SHP77 treated with DMSO at 0.1 percent for 48 hours (cell line): ENCODE data around the gene RNASE4.
"Not testable (repeated sequence)": the region's sequence is repeated elsewhere in the genome, so short reads cannot be mapped to it uniquely, and the experiment has no call there.

ENCODE experiments used
- DNase-seq: peaks from one replicate; lab custom pipeline; 2025; lab: John Stamatoyannopoulos, UW

Gene RNASE4

DNA sequence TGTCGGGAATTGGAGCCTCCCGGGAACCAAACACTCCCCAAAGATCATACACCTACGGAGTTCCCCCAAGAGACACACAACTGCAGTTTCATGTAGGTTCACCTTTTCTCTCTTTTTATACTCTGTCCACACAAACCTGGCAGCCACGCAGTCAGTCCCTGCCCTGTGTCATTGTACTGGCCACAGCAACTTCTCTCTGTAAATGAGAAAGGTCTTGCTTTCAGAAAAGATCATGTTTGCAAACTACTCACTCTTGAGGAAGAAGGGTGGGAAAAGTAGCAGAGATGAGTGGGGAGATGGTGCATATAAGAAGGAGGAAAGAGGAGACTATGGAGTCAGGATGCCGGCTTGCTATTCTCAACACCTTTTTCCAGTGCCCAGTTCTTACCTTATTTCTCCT is 14.6 kb downstream of the RNASE4 start:
- DNase-seq: no peak

DNA sequence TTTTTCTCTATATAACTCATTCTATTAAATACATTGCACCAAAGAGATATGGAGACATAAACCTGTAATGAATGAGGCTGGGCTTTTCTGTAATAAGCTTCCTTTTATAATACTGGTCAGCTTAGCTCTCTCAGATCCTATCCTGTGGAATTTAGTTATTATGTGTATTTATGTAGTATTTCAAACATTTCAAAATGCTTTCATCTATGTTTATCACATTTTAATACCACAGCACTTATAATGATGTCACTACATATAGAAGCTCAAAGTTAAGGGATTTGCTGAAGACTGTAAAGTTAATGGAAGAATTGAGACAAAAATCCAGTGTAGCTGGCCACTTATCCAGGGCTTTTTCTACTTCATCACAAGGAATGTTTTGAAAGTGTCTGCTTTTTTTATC is 15.6 kb downstream of the RNASE4 start:
- DNase-seq: no peak

DNA sequence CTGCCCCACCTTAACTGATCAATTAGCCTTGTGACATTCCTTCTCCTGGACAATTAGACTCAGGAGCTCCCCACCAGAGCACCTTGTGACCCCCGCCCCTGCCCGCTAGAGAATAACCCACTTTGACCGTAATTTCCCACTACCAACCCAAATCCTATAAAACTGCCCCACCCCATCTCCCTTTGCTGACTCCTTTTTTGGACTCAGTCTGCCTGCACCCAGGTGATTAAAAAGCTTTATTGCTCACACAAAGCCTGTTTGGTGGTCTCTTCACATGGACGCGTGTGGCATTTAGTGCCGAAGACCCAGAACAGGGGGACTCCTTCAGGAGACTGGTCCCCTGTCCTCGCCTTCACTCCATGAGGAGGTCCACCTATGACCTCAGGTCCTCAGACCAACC is 16.6 kb downstream of the RNASE4 start:
- DNase-seq: not testable (repeated sequence)

DNA sequence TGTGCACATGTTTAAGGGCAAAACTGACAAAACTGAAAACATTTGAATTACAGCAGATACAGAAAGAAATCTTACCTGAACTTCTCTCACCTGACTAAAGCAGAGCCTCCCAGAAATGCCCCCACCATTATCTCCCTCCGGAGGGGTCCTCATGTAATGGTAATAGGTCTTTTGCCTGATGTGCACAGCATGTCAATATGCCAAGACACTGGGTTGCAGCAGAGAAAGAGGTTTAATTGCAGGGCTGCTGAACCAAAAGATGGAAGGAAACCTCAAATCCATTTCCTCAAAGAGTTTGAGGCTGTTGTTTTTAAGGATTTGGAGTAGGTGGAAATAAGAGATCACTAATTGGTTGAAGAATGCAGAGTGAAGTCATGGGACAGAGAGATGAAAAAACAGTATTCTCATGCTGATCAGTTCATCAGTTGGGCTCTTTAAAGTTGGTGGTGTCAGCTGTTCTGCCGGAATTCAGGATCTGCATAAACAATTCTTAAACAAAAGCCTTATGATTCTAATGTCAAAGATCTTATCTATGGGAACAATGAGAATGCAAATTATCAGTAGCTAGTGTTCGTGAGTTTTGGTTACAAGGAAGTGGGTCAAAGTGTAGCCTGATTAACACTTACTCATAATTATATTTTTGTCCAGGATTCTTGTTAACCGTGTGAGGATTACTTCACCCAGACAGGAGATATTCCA is 22.4 kb downstream of the RNASE4 start:
- DNase-seq: no peak

DNA sequence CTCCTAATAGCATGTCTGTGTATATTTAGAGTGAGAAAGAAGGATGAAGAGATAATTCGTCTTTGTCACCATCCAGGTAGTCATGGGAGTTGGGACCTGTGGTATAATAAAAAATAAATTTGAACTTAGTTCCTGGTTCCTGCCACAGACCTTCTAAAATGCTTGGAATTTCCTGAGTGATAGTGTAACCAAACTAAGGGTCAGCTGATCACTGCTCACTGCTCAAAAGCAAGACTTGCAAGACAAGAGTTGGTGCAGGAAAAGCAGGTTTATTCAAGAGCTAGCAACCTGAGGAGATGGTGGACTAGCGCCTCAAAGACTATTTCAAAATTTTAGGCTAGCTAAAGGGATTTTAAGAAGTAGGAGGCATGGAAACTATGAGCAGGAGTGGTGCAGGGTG is 23.3 kb downstream of the RNASE4 start:
- no peak for DNase-seq

DNA sequence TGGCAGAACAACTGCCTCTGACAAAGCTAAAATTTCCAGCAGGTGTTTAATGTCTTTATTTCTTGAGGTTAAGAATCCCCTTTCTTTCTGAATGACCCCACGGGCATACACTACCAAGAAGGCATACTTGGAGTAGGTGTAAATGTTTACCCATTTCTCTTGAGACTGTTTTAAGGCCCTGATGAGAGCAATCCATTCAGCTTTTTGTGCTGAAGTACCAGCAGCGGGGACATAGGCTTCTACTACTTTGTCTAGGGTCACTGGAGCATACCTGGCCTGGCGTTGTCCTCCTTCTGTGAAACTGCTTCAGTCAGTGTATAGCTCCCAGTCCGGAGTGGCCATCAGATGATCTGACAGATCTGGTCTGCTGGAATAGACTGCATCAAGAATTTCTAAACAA is 26.9 kb downstream of the RNASE4 start:
- DNase-seq: no peak

DNA sequence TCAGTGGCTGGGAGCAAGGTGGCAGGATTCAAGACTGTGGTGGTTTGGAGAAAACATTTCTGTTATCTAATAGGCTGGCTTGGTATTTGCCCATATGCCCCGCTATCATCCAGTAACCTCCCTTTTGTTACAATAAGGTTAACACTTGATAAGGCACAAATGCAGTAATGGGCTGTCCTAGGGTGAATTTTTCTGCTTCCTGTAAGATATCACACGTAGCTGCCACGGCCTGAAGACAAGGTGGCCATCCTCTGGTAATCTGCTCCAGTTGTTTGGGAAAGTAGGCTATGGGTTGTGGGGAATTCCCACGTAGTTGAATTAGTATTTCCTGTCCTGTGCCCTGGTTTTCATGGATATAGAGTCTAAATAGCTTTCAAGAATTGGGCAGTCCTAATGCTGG is 27.3 kb downstream of the RNASE4 start:
- DNase-seq: no peak

DNA sequence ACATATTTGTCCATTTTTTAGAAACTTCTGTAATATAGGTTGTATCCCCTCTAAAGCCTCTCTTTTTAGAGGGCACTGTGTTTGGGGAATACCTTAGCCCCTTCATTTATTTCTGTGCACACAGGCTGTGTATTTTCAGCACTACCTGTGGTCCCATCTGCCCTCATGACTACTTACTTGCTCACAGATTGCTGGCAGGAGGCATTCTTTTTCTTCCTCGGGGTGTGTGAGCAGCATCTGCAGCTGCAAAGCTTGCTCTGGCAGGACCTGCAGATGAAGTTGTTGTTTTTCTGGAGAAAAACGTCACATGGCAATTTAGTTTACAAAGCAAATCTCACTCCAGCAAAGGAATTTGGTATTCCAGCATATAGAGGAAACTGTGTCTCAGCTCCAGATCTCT is 28.5 kb downstream of the RNASE4 start:
- DNase-seq: no peak

DNA sequence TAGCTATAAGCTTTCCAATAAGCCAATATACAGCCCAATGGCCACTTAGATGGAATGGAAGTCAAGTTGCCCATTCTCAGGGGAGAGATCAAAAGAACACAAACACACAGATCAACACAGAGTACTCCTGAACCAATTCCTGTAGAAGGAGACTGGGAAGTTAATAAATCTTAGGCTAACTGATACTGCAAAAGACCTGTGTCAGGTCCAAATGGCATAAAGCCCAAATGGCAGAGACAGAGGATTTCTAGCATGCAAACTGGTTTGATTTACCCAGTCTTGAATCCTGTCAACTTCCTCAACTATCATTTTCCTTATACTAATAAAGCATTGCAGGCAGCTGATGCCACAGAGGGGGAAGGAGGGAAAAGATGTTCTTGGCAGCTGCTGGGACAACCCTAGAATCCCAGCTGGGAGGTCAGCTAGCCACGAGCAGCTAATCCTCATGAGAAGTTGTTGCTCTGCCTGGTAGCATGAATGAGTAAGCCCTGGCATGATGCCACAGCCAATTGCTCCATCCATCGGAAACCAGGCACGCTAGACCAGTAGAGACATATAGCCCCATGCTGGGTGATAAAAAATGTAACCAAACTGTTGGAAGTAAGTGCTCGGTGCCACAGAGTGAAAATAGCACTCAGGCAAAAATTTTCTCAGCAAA is 30.4 kb downstream of the RNASE4 start:
- DNase-seq: no peak

DNA sequence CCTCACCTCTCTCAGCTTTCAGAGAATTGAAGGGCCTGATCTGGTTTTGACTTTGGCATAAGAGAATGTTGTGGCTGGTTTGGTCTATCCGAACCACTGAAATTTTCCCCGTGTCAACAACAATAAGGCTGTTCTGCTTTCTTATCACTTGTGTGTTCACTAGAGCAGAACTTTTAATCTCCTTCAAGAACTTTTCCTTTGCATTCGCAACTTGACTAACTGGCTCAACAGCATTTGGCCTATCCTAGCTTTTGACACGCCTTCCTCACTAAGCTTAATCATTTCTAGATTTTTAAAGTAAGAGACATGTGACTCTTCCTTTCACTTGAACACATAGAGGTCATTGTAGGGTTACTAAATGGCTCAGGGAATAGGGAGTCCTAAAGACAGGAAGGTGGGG is 35.4 kb downstream of the RNASE4 start:
- no peak for DNase-seq

DNA sequence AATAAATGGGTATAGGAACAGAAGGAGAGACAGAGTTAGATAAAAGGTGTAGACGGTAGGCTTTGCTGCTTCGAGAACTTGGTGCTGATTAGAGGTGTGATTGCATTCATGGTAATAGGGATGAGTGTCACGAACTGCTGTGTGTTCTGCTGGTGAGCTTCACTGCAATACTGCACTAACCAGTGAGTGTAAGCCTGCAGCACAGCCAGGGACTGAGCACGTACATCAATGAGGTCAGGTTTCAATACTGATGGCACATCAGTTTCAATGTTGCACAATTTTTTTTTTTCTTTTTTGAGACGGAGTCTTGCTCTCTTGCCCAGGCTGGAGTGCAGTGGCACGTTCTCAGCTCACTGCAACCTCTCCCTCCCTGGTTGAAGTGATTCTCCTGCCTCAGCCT is 36.4 kb downstream of the RNASE4 start:
- no peak for DNase-seq

DNA sequence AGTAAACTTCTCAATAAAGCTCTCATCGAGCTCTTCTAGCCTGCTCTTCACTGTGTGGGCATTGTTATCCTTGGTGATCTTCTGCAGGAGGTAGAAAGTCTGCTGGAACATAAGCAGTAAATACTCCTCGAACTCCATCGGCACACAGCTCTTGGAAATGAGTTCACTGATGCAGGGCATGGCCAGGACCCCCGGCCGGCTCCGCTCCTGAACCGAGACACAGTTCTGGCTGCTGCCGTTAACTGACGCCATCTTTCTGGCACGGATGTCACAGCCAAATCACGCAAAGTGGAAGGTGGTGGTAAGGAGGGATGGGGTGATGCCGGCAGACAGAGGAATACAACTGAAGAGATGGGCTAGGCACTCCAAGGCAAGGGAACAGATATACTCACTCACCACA is 37.7 kb downstream of the RNASE4 start:
- DNase-seq: no peak

DNA sequence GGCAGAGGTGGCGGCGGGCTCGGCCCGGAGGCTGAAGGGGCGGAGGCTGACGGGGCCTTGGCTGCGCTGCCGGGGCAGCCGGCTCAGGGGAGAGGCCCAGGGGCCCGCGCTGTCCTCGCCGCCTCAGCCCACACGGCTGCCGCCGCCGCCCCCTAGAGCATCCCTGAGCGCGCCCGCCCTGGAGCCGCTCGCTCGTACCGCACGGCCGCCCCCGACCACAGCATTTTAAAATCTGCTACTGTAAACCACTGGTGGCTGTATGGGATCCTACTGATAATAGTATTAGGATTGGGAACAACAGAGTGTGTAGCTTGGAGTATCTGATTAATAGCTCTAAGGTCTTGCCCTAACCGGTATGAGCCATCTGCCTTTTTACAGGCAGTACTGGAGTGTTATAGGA is 39.1 kb downstream of the RNASE4 start:
- no peak for DNase-seq

DNA sequence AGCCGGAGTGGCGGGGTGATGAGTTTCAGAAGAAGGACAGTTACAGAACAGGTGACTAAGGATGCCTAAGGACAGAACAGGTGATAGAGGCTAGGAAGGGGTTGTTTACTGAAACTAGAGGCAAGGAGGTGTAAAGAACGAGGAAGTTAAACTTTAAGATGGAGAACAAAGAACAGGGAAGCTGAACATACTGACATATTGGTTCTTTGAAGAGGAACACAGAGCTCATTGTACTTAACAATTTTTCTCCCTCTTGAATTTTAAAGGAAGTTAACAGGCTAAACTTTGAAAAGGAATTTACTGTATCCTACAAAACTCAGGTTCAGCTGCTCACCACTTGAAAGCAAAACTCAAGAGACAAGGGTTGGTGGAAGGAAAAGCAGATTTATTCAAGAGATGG is 41.8 kb downstream of the RNASE4 start:
- not testable (repeated sequence) for DNase-seq

DNA sequence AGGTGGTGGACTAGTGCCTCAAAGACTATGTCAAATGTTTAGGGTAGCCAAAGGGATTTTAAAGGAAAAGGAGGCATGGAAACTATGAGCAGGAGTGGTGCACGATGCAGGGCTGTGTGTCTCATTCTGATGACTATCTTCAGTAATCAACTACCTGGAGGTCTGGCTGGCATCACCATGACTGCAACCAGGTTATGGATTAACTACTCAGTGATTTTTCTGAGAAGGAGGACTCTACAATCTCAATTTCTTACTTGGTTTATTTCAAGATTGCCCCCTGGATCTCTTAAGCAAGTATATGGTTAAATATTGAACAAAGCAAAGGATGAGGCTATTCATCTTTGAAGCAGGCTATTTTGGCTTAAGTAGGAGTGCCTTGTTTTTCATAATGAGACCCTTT is 42.2 kb downstream of the RNASE4 start:
- DNase-seq: no peak

DNA sequence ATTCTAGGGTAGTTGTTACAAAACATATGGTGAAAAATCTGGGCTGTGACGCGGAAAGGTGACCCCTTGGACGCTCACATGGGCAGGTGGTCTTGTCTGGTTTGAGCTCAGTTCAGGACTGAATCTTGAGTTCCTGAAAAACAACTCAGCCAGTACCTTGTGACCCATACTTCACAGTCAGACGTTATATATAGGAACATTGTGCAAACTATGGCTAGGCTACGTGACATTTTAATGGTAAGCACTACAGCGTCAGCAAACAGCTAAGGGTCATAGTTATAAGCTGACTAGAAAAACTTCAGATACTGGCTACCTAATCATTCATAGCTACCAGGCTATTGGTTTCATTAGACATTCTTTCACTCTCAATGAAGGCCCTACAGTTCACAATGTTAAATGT is 46.5 kb downstream of the RNASE4 start:
- DNase-seq: no peak

DNA sequence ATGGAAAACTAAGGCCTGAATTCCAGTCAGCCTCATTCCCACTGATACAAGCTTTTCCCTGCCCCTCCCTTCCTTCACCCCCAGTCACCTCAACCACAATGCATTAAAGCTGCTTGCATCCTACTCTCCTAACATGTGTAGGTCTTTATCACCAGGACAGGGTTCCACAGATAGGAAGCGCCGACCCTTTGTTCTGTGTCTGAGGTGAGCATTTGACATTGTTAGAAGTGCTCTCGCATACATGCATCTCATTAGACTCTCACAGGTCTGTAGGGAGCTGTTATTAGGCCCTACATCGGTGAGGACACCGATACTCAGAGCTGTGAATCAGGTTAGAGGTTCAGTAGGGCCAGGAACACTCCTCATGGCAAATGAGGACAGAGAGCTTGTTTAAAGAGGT is 48.1 kb downstream of the RNASE4 start:
- DNase-seq: no peak

DNA sequence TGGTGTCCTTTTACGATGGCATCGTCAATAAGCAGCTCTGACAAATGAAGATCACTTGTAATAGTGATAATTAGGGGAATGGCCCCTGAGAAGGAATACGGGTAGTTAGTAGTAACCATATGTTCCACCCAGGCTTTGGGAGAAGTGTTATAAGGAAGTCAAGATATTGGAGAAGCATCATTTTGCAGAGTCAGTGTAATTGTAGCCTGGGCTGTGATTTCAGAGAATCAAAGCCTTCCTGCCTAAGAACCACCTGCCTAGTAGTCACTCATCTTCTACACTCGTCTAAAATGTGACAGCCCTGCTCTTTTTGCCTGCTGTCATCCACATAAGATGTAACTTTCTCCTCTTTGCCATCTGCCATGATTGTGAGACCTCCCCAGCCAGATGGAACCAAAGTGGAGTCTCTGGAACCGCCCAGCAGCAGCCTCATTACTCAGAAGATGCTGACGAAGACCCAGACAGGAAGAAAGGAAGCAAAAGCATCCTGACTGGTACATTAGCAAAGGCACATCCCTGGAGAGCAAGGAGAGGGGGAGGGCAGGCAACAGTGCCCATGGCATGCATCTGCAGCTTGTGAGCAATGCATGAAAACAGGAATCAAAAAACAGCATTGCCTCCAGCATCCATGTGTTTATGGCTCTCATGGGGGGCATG is 48.7 kb downstream of the RNASE4 start:
- no peak for DNase-seq

DNA sequence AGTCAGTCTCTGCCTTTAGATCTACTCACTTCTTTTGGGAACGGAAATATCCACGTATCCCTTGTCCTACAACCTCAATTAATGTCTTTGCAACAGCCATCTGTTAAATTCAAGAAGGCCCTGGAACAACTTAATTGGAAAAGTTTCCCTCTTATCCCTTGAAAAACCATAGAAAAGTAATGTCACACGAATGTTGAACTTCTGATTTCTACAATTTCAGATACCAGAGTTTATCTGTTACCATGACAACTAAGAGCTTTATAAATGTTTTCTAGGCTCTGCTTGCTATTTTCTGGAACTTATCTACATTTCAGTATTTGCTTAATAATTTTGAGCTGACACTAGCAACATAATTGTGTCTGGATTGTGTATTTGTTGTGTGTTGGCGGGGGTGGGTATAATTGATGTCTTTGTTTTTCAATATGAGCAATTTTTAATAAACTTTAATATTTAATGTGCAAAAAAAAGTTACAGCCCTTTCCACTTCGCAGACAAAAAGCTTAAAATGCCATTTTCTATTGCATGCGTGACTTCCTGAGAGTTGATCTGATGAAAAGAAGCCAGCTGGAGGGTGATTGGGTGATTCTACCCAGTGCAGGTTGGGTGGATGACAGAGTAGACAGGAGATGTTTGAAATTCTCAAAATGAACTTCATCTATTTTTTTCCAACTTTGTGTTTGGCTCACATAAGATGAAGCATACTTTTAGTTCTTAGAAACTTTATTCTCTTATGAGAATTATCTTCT is 49.5 kb downstream of the RNASE4 start:
- DNase-seq: no peak

DNA sequence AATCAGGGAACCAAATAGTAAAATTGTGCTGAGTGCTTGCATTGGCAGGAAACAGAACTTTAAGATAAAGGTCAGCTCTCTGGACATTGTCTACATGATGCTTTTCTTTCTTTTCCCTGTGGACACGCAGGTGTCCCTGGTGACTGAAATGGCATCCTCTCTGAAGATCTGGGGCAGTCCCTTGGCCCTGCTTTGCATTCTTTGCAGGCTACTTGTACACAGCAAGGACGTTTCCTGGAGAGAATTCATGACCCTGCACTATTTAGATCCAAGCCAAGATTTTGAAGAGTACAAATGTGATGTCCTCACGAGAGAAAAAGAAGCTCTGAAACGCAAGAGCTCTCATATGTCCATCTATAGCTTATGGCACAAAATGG is 50.1 kb downstream of the RNASE4 start:
- no peak for DNase-seq

DNA sequence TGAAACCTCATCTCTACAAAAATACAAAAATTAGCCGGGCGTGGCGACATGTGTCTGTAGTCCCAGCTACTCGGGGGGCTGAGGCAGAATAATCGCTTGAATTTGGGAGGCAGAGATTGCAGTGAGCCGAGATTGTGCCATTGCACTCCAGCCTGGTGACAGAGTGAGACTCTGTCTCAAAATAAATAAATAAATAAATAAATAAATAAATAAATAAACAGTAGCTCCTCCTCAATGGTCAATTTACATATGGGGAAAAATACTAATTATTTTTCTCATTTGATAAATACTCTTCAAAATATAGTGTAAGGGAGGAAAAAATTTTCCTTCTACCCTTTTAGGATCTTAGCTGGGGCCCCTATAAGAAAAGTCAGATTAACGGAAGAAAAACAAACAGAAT is 53.9 kb downstream of the RNASE4 start:
- DNase-seq: not testable (repeated sequence)

DNA sequence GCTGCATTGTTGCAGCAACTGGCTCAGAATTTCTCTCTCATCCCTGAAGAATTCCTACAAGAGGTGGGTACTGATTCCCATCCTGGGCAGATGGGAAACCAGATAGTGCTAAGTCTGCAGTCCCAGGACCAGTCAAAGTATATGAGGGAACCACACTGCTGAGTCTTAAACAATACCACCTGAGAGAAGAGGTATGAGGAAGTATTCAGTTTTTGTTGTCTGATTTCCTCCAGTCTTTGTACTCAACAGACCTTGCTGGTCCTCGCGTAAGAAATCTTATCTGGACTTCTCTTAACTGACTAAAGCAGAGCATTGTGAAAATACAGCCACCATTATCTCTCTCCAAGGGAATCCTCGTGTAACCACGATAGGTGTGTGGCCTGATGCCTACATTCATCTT is 57.8 kb downstream of the RNASE4 start:
- no peak for DNase-seq

DNA sequence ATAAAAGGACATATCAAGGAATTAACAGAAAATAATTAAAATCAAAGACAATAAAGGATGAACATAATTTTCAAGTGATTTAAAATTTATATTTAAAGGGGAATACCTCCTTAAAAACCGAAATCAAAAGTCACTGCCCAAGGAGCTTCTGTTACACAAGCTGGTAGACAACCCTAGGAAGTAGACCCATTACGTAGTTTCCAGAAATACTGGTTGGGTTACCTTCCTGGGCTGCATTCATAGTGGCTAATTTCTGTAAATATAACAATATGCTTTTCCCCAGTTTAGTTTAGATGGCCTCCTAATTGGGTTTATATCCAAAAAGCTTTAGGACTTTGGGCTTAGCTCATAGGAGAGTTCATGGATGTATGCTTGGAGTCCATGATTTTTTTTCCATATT is 59.2 kb downstream of the RNASE4 start:
- DNase-seq: no peak
